NCI-H1092 treated with DMSO at 0.1 percent for 48 hours (cell line): ENCODE measurements around the gene APOBEC3A.
"Not testable (repeated sequence)": the region's sequence is repeated elsewhere in the genome, so short reads cannot be mapped to it uniquely, and the experiment has no call there.

Experiments
- DNase-seq: peaks from one replicate; lab custom pipeline; 2025; lab: John Stamatoyannopoulos, UW

APOBEC3A gene

GRCh38 chr22:38943201-38943600 lies 14.2 kb upstream of the APOBEC3A start:
- no peak for DNase-seq

DNA sequence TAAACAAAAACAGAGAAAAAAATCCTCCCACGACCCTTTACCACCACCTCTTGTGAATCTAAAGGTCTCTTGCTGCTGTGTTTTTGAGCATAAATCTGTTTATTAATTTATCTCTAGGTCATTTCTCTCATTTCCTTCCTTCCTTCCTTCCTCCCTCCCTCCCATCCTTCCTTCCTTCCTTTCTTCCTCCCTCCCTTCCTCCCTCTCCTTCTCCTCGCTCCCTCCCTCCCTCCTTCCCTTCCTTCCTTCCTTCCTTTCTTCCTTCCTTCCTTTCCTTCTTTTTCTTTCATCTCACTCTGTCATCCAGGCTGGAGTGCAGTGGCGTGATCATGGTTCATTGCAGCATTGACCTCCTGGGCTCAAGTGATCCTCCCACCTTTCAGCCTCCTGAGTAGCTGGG lies 13.5 kb upstream of the APOBEC3A start:
- DNase-seq = no peak

- DNase-seq = no peak
Measured at GRCh38 chr22:38944653-38945052, 12.8 kb upstream of the APOBEC3A start.

DNA sequence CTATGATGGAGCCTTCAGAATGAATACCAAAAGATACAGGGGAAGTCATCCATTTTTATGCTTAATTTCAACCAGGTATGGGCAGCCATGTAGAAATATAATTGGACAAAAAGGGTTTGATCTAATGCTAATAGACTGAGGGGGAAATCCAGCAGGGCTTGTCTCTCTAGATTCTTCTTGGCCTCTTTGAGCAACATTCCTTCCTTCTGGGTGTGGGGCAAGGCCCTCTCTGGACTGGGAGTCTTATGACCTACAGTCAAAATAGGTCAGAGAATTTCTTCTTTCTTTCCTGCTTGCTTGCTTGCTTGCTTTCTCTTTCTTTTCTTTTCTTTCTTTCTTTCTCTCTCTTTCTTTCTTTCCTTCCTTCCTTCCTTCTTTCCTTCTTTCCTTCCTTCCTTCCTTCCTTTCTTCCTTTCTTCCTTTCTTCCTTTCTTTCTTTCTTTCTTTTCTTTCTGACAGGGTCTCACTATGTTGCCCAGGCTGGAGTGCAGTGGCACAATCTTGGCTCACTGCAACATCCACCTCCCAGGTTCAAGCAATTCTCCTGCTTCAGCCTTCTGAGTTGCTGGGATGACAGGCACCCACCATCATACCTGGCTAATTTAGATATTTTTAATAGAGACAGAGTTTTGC lies 11.6 kb upstream of the APOBEC3A start:
- DNase-seq = not testable (repeated sequence)

DNA sequence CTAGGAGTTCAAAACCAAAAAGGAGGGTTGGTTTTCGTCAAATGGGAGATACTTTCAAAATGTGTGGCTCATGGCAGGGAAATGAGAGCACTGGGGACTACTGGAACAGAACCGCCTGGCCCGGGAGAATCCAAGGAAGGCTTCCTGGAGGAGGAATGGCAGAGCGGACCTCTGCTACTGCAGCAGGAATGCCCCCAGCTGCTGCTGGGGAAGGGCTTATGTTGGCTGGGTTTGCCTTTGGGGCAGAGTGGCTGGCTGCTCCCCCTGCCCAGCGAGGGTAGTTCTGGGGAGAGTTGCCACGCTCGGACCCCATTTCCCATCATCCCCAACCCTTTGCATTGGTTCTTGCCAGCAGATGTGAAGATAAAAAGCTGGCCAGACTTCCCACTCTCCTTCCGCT lies 10.6 kb upstream of the APOBEC3A start:
- no peak for DNase-seq

DNA sequence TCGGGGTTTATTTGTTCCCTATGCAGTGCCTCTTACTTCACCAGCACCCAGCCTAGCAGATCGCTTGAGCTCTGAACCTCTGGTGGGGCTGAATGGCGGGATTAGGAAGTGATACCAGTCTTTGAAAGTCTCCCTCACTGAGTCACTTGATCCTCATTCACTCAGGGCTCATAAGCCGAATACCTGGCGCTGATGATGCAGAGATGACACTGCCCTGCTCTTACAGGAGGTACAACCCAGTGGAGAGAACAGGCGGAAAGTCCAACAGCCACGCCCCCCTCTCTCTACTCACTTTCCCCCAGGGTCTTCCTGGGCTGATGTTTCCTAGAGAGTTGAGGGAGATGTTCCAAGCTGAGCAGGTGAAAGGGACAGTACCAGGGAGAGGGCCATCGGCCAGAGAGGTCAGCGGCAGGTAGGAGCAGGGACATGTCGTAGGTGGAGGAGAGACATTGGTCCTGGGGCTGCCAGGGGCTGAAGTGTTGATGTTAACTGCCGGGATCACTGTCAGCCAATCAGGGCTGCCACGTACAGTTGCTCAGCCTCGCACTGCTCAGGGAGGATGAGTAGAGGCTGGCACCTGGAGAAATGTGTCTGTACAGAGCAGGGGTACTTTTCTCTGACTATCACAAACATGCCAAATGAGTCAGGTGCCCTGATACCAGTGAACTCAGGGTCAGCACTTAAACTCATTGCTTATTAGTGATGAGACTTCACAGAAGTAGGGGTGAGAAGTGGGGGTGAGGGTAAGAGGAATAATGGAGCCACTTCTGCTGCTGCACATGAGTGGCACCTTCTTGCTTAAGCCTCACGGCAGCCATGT lies 9.9 kb upstream of the APOBEC3A start:
- DNase-seq = no peak

DNA sequence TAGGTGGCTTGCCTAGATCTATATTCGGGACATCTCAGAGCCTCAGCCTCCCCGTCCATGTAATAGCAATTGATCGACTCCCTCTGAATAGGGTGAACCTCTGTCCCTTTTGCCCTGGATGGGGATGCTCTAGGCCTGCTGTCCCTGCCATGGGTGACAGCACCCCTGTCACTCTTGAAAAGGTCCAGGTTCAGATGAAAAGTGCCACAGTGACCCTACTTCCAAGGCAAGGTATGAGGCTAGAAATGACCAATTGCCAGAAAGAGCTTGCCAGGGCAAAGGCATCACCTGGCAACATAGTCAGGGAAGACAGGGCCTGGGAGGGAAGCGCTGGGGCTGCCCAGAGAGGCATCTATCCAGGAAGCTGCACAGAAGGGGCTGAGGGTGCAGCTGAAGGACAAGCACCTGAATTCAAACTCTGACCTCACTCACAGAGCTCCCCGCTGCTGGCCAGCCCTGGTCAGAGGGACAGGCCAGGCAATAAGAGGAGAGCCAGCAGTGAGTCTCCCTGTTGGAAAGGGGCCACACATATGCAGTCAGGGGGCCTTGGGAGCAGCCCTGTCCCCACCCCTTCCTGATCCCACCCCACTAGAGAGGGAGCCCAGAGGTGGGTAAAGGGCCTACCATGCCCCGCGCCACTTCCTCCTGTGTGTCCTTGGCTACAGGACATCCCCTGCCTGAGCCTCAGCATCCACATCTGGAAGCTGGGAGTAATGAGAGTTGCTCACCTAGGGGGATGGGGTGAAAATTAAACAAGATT lies 9.0 kb upstream of the APOBEC3A start:
- no peak for DNase-seq

DNA sequence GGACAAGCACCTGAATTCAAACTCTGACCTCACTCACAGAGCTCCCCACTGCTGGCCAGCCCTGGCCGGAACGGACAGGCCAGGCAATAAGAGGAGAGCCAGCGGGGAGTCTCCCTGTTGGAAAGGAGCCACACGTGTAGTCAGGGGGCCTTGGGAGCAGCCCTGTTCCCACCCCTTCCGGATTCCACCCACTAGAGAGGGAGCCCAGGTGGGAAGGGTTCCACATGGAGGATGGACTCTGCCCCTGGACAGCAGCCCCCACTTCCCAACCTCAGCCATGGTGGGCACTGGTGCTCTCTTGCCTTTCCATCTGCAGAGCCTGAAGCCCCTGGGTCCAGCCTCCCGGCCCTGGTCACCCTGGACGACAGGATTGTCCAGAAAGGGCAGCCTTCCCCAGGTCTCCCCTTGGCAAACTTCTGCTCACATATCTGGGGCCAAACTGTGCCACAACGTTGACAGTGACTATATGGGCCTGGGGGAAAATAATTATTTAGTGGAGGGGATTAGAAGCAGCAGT lies 7.5 kb upstream of the APOBEC3A start:
- no peak for DNase-seq

DNA sequence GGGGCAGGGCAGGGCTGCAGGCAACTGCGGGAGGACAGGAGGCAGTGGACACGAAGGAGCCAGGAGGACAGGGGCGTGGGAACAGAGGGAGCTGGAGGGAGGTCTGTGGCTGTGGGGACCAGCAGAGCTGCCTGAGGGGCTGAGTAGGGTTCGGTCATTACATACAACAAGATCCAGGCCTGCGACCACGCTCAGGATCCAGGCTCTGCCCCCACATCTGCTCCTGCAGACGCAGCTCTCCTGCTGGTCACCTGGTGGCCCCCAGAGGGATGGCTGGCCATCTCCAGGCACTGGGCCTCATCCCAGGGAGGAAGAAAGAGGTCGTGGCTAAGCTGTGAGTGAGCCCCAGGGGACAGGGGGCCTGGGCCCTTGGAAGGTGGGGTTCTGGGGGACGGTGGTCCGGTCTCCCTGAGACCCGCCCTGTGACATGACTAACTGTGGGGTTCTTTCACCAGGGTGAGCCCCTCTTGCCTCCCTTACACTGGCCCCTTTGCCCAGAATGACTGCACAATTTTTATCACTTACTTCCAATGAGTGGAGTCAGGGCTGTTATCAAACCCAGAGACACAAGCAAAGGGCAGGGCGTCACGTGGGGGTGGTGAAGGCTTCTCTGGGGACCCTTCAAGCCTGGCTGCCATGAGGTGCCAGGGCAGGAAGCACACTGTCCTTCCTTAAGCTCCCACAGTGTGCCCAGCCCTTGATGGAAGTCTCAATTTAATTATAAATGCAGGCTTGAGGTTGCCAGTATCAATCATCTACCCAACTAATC lies 6.7 kb upstream of the APOBEC3A start:
- DNase-seq = no peak

DNA sequence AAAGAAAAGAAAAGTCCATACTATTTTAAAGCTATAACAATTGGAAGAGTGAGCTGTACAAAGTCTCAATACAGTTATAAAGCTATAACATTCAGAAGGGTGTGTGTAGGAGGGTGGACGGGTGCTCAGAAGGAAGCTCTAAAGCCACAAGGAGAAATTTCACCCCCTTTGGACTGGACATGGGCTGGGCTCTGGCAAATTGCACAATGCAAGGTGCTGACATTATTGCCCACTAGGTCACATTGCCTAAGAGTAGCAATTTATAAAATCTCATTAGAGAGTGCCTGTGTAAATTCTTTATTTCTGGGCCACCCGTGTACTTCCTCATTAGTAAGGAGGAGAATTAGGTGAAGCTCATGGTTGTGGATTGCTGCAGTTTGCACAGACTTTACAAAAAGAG lies 5.7 kb upstream of the APOBEC3A start:
- DNase-seq = no peak

DNA sequence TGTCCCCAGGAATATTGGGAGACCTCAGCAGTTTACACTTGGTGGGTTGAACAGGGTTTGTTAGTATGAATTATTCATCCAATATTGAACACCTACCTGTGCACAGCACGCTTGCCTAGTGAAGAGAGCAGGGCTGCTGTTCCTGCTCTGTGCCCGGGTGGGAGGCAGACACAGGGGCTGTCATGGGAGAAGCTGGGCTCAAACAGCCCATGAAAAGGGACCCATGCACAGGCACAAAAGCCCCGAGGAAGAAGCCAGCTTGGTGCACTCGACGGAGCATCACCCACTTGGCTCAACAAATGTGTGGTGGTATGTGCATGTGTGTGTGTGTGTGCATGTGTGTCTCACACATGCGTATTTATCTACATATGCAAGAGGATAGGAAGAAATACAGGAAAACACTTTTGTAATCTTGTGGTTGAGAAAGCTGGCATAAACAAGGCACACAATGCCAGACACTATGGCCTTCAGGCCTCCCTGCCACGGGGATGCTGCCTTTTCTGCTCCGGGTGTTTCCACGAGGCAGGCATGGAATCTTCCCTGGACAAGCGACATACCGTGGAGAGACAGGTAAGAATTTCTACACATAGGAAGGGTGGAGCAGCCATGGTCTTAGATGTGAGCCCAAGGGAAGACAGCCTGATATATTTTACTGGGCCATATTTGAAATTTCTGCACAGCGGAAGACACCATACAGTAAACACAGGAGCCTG lies 5.0 kb upstream of the APOBEC3A start:
- DNase-seq = no peak

- no peak for DNase-seq
Measured at GRCh38 chr22:38953091-38953490, 4.3 kb upstream of the APOBEC3A start.

DNA sequence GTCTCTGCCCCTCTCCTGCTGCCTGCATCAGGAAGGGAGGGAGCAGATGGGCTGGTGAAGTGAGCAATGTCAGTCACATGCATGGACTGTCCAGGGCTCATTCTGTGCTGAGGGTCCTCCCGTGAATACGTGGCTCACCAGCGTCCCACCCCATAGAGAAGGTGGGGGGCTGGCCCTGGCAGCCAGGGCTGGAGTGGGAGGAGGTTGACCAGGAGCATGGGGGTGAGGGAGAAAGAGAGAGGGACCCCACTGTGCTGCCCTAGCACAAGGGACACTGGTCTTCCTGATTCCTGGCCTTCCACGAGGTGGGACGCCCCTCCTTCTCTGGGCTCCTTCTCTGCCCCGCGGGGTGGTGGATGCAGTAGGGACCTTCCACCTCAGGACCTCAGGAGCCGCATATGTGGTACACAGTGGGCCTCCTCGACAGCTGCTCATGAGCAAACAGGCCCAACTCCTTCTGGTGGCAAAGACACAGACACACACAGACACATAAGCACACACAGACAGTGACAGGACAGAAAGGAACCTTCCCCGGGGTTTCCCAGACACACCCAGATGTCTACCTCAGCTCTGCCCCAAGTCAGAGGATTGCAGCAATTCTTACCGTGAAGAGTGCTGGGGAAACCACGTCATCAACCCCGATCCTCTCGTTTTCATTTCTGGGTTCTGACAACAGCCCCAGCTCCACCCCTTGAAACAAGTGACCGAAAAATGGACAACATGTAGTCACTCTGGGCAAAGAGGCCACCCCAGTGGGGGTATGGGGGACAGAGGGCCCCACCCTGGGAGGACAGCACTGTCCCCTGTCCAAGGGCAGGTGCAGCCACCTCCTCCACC lies 3.6 kb upstream of the APOBEC3A start:
- no peak for DNase-seq

DNA sequence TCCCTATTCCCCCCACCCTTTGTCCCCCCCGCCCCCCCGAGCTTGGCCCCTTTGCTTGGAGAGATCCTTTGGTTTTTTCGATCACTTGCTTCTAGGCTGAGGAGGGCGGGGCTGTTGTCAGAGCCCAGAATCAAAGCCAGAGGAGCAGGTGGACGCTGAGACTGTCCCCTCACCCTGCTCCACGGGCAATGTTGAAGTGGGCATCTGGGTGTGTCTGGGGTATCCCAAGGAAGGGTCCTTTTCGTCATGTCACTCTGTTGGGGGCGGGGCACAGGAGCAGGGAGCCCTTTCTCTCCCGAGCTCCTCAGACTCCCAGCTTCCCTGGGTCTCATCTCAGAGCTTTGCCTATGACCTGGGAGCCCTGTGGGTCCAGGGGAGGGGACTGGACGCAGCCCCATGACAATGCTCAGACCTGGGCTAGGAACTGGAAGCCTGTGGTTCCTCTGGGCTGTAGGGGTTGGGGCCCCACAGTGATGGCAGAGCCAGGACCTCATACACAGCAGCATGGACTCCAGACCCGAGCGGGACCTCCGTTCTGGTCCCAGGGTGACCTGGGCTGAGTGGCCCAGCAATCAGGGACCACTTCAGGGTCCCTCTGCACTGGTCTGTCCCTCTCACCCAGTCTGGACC lies 2.9 kb upstream of the APOBEC3A start:
- DNase-seq = no peak

GRCh38 chr22:38955250-38955905 lies 2.0 kb upstream of the APOBEC3A start:
- DNase-seq = no peak

GRCh38 chr22:38955926-38956325 lies 1.5 kb upstream of the APOBEC3A start:
- DNase-seq = no peak

DNA sequence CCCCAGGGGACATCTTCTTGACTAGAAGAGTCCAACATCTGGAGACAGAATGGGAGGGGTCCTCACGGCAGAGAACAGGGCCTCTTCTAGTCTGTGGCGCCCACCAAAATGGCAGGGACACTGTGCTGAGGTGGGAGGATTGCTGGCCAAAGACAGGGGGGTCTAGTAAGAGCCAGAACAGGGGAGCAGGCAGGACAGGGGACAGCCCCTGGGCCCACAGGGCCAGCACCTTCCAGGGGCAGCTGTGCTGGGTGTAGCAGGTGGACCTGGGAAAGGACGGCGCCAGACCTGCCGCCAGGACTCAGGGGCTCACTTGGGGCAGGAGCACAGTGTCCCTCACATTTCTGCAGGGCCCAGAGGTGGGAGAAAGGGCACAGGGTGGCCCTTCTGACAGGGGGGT lies 858 bp upstream of the APOBEC3A start:
- DNase-seq = no peak

DNA sequence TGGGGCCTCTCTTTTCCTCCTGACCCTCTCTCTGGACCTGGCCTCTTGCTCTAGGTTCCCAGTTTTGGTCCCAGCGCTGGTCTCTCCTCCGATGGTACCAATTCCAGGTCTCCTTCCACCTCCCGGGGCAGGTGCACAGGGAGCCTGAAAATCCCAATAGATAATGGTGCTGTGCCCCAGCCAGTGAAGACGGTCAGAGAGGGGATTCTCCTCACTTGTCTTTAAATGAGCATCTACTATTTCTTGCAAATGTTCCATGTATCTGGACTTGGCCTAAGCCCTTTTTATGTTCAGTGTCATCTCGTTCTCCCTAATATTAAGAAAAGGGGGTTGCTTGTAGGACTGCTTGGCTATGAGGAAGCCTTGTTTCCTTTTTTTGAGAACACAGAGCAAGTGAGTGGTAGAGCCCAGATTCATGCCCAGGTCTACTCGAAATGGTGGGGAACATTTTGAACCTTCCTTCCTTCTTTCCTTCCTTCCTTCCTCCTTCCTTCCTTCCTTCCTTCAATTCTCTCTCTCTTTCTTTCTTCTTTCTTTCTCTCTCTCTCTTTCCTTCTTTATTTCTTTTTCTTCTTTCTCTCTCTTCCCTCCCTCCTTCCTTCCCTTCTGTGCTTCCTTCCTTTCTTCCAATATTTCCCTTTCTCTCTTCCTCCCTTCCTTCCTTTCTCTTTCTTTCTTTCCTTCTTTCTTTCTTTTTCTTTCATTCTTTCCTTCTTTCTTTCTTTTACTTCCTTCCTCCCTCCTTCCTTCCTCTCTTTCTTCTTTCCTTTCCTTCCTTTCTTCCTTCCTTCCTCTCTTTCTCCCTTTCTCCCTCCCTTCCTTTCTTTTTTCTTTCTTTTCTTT lies 620 bp downstream of the APOBEC3A start:
- DNase-seq = no peak

- DNase-seq = not testable (repeated sequence)
Measured at GRCh38 chr22:38958651-38958943, 1.2 kb downstream of the APOBEC3A start.
